UCSD-AML1 (cell line): ENCODE results near the gene LRRFIP1.

Source experiments
- DNase-seq: peaks from one replicate; lab custom pipeline; 2025; ENCODE audit not compliant: unreplicated experiment; lab: John Stamatoyannopoulos, UW

LRRFIP1 gene

GRCh38 chr2:237721458-237721857, 94.1 kb downstream of the LRRFIP1 start:
- no peak for DNase-seq

GRCh38 chr2:237722616-237723015, 95.2 kb downstream of the LRRFIP1 start:
- DNase-seq, result no peak

- DNase-seq, result no peak
Observed at GRCh38 chr2:237723023-237723422, 95.6 kb downstream of the LRRFIP1 start.

GRCh38 chr2:237723602-237724001, 96.2 kb downstream of the LRRFIP1 start:
- DNase-seq, result no peak

- DNase-seq, result no peak
Observed at GRCh38 chr2:237724811-237725478, 97.6 kb downstream of the LRRFIP1 start.

- no peak for DNase-seq
Observed at GRCh38 chr2:237725661-237726060, 98.3 kb downstream of the LRRFIP1 start.

- DNase-seq, result no peak
Observed at GRCh38 chr2:237726401-237726830, 99.0 kb downstream of the LRRFIP1 start.

GRCh38 chr2:237727363-237727762, 100.0 kb downstream of the LRRFIP1 start:
- no peak for DNase-seq

- DNase-seq, result no peak
Observed at GRCh38 chr2:237729681-237730475, 102.5 kb downstream of the LRRFIP1 start.

GRCh38 chr2:237731663-237732062, 104.3 kb downstream of the LRRFIP1 start:
- no peak for DNase-seq

GRCh38 chr2:237732070-237732469, 104.7 kb downstream of the LRRFIP1 start:
- DNase-seq, result no peak

- no peak for DNase-seq
Observed at GRCh38 chr2:237732790-237733381, 105.5 kb downstream of the LRRFIP1 start.

- DNase-seq, result no peak
Observed at GRCh38 chr2:237733677-237734300, 106.4 kb downstream of the LRRFIP1 start.

GRCh38 chr2:237734905-237735623, 107.7 kb downstream of the LRRFIP1 start:
- DNase-seq, result no peak

- DNase-seq, result no peak
Observed at GRCh38 chr2:237735798-237736197, 108.4 kb downstream of the LRRFIP1 start.

GRCh38 chr2:237736783-237737182, 109.4 kb downstream of the LRRFIP1 start:
- no peak for DNase-seq

- DNase-seq, result no peak
Observed at GRCh38 chr2:237737196-237737865, 109.9 kb downstream of the LRRFIP1 start.

- no peak for DNase-seq
Observed at GRCh38 chr2:237738255-237738654, 110.9 kb downstream of the LRRFIP1 start.

- no peak for DNase-seq
Observed at GRCh38 chr2:237739101-237739500, 111.7 kb downstream of the LRRFIP1 start.

- no peak for DNase-seq
Observed at GRCh38 chr2:237742191-237742590, 114.8 kb downstream of the LRRFIP1 start.
